ENCODE results near the gene KCNG2. TPM values are rescaled to one million over a fixed set of nuclear protein-coding genes. Genes with fewer than 3 reads are reported as not detected.

KCNG2 gene
- total and polyA plus RNA-seq, 10 of the 15 experiments (the other 5 are each of a cell fraction or from before 2014, with no cell fraction given), result 0.20 to 0.23 TPM; not detected in 8

- DNase-seq (ENCODE audit: low read depth, low spot score), result no peak
- H3K9ac ChIP-seq (ENCODE audit: control insufficient read depth, insufficient read depth, low read length), result no peak overlapping the region
- H3K4me1 ChIP-seq (ENCODE audit: control insufficient read depth, insufficient read depth, low read length), result no peaks in the 10 kb centered on the region
- CTCF ChIA-PET, result no interaction called here
- no peak for FAIRE-seq
- no peak for ATAC-seq
- H3K27ac ChIP-seq (ENCODE audit: control insufficient read depth, insufficient read depth), result no peak overlapping the region
- intact Hi-C loops (cut with micrococcal nuclease; ENCODE audit: unreplicated experiment) (no loop called here), in situ Hi-C loops (cut with MboI) (no loop called here)
- H3K4me3 ChIP-seq, result no peak overlapping the region
- H3K9me3 ChIP-seq (replicated peaks; ENCODE audit: control insufficient read depth, insufficient read depth, low read length), result no peaks in the 10 kb centered on the region; the same call in 2 of the 3 replicates
- POLR2A ChIA-PET, result no interaction called here
- H3K36me3 ChIP-seq (ENCODE audit: control insufficient read depth in 2 of 2, insufficient read depth in 2 of 2, low read length in 1 of 2), result no peaks in the 10 kb centered on the region
- H3K79me2 ChIP-seq (ENCODE audit: control insufficient read depth, insufficient read depth, low read length), result no peaks in the 10 kb centered on the region
- RAD21 ChIA-PET (ENCODE audit: unreplicated experiment), result interaction anchor here (0.5 kb wide), 1 partner anchor 411 kb away, joined by 3 read pairs; no protein-coding TSS in a partner anchor
- no peak overlapping the region for H2AFZ ChIP-seq (ENCODE audit: control insufficient read depth, low read depth, low read length)
- 85% methylated on average over 16 of the region's 16 CpGs for WGBS (ENCODE audit: insufficient coverage, insufficient replicate concordance, low lambda C conversion rate, missing lambda C conversion rate)
- no TSS peak for BruUV-seq (replicated peaks)
- TF ChIP-seq ZNF274 (IDR thresholded peaks at IDR 0.05; ENCODE audit: insufficient read depth, insufficient read length) (no peak), CREB1 (IDR thresholded peaks at IDR 0.05; ENCODE audit: low read depth) (no peak), NR2C2 (IDR thresholded peaks at IDR 0.05; ENCODE audit: borderline replicate concordance, control insufficient read depth, insufficient read length, low read depth) (no peak), IKZF2 (IDR thresholded peaks at IDR 0.05) (no peak), FOXK2 (IDR thresholded peaks at IDR 0.05) (no peak), NFYB (IDR thresholded peaks at IDR 0.05; ENCODE audit: insufficient read depth, low read depth, low read length) (no peak), CHD1 (IDR thresholded peaks at IDR 0.05; ENCODE audit: low read depth, low read length) (no peak), NR2C1 (IDR thresholded peaks at IDR 0.05) (no peak), JUND (IDR thresholded peaks at IDR 0.05; ENCODE audit: low read depth, low read length) (no peak), TCF7 (IDR thresholded peaks at IDR 0.05; ENCODE audit: borderline replicate concordance) (no peak)
- H3K27me3 ChIP-seq (replicated peaks in 1 of 2; ENCODE audit: control insufficient read depth in 2 of 2, insufficient read depth in 2 of 2, low read length in 1 of 2), result peaks cover 0 to 2% of the 10 kb centered on the region in 2 experiments; a peak in 2 of 4 replicates
- no peaks in the 10 kb centered on the region for H4K20me1 ChIP-seq (ENCODE audit: control insufficient read depth, insufficient read depth)
- SMC1A ChIA-PET (ENCODE audit: uncharacterized antibody, unreplicated experiment), result no interaction called here
- H3K4me2 ChIP-seq (ENCODE audit: control insufficient read depth, insufficient read depth), result no peak overlapping the region
Measured at GRCh38 chr18:79787527-79787864, 10.2 kb upstream of the KCNG2 start.

All from GM12878 (cell line).